Stimulated activated CD4-positive, alpha-beta T cell treated with anti-CD3 and anti-CD28 coated beads, TNF-alpha, amount 100 ng/mL, for 1 hour (primary cell): ENCODE results near the gene RBM5.

ENCODE experiments used
- DNase-seq, 3 donors: peaks; one replicate each; pipeline ENCODE4 v3.0.0-alpha.2; 2020; ENCODE audit warnings: low read depth in 3 of 3, low spot score in 1 of 3

The RBM5 gene

GRCh38 chr3:50121072-50122032, 32.6 kb downstream of the RBM5 start:
- DNase-seq: peak; percentile 16 to 61 (median 39)

DNA sequence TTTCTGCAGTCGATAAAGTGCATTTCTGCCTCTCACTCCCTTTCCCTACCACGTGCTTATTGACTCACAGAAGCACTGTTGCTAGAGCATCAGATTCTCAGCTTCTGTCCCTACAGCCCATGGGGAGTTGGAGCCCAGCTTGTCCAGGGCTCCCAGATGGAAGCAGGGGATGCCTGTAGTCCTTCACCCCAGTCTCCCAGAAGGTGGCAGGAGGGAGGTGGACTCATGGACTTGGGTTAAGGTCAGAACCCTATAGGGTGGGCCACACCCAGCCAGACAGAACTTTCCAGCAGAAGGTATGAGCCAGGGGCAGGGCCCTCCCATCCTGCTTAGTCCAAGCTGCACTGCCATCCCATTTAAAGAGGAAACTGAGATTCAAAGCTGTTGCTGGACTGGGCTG, 33.4 kb downstream of the RBM5 start:
- DNase-seq: no peak

DNA sequence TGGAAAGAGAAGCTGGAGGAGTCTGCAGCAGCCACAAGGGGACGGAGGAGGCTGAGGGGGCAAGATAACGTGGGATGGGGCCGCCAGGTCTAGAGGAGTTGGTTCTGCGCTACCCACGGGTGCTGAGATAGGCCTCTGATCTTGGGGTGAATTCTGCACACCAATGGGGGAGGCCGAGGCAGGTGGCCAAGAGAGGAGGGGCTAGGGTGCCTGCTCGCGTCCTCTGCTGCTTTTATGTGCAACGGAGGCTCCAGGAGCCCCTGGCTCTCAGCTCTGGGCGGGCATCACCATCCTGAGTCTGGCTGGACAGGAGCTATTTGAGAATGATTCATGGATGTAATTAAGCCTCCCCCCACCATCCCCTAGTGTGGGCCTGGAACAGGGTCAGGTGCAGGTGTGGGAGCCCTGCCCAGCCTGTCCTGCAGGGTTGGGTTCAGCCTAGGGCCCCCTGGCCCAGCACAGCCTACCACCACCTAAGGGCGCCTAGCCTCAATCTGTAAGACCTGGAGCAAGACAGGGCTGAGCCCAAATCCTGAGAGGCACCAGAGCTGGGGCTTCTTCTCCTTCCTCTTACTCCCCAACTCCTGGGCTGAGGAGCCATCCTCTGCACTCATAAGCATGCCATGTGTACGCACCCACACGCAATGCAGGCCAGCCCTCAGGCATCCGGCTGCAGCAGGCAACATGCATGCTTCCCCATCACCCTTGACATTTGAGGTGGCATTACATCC, 34.1 kb downstream of the RBM5 start:
- DNase-seq: no peak

GRCh38 chr3:50123394-50124051, 34.8 kb downstream of the RBM5 start:
- DNase-seq: no peak

- no peak for DNase-seq
Observed at GRCh38 chr3:50124052-50124799, 35.5 kb downstream of the RBM5 start.

DNA sequence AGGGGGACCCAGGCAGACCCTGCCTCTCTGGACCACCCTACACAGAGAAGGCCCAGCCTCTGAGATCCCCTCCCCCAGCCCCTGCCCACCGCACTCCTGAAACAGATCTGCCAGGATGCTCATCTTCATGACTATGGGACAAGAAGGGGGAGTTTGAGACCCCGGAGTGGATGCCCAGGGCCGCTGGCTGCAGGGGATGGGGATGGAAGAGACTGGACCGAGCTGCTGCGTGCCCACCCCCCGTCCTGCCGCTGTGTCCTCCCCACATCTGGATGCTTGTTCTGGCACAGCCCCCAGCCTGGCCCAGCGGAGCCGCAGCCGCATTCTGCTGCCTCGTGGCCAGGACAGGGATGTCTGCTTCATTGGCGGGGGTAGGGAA, 36.1 kb downstream of the RBM5 start:
- no peak for DNase-seq

DNA sequence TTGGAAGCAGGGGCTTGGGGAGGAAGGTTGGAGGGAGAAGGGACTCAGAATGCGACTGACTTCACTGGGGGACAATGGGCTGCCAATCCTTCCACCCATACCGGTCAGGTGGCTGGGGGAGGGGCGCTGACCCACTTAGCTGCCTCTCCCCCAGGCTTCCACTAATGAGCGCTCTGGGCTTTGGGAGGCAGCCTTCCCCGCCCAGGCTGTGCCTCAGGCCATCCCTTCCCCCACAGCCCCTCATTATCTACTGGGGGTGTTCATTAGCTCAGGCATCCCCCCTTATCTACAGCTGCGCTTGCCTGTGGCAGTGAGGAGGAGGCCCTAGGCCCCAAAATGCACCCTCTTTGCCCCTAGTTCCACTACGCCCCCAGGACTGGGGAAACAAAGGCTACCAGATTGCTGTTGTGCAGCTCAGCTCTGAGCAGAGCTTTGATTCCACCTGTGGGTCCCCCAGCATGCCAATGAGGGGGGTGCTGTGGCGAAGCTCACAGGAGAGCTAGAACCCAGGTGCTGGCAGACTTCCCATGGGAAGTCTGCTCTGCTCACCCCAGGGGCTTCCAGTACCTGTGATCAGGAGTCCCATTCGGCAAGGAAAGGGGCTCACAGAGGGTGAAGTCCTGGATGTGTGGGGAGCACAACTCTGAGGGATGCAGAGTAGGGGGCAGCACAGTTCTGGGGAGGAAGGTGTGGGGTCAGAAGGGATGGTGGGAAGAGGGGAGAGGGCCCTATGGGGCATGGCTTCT, 37.0 kb downstream of the RBM5 start:
- DNase-seq: no peak

DNA sequence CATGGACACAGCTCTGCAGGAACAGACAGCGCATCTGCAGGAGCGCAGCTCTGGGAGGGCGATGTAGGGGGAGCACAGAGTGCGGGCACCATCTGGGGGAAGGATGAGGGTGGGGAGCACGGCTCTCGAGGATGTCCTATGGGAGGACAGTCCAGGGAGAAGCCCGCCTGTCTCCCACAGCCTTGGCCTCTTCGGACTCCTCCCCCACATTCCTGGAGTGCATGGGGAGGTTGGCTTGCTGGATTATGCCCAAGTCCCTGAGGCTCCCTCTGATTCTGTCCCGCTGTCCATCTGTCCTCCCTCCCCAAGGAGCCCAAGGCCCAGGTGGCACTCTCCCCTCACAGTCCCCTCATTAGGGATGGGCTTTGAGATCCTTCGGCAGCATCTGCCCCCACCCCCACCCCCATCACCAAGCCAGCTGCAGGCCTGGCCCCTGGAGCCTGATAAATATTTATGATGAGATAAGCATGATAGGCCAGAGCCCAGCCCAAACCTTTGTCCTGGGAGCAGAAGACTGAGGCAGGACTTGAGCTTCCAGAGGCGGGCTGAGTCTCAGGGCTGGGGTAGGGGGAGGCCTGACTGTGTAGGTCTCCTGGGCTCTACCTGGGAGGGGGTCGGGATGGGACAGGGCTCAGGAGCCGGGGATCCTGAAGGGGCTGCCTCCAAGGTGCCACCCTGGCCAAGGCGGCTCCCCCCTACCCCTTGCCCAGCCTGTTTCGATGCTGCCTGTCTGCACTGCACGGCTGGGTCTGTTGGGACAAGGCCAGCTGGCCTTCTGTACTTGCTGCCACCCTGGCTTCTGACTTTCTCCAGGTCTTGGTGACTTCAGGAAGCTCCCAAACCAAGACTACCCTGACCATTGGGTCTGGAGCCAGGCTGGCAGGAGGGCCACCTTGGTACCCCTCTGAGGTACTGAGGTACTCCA, 37.8 kb downstream of the RBM5 start:
- no peak for DNase-seq

- no peak for DNase-seq
Observed at GRCh38 chr3:50127251-50127691, 38.6 kb downstream of the RBM5 start.

- DNase-seq: no peak
Observed at GRCh38 chr3:50128001-50128400, 39.3 kb downstream of the RBM5 start.

DNA sequence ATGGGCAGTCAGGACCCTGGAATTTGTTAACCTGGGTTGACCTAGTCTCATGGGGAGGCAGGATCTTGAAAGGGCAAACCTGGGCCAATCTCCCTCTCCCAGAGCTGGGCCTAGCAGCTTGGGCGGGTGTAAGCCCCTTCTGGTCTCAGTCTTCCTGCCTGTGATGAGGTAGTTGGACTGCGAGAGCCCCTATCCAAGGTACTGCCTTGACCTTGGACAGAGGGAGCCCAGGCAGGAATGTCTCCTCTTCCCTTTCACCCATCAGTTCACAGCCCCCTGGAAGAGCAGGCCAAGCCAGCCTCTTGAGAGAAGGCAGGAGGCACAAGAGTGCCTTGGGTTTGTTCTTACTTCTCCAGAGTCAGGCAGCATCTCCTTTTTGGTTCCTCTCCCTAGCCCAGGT, 41.7 kb downstream of the RBM5 start:
- no peak for DNase-seq

DNA sequence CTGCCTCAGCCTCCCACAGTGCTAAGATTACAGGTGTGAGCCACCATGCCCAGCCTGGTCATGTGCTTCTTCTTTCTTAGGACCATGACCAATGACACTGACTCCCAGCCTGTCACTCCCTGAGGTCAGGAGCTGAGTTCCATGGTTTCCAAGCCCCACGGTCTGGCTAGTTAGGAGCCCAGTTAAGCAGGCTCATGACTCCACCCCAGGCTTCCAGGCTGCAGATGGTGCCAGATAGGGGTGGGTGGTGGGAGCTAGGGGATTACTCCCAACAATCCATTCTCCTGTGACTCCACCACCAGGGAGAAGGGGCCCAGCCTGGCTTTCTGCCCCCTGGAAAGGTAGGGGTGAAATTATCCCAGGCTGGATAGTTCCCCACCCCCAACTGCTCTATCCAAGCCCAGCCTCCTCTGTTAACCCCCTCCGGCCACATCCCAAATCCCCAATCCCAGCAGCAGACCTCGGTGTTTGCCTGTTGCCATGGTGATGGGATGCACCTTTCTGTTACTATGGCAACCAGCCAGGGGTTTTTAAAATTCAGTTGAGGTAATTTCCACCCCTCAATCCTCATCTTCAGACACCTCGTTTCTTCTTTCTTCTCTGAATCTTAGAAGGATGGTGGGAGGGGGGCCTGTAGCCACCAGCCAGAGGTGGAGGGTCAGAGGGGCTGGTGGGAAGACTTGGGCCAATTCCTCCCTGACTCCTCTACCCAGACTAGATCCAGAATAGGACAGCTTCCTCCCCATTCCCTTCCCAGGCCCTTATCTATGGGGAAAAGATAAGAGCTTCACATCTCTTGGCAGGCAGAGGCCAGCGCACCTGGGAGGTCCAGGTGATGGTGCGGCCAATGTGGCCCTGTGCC, 43.9 kb downstream of the RBM5 start:
- DNase-seq: no peak

GRCh38 chr3:50133283-50133615, 44.5 kb downstream of the RBM5 start:
- no peak for DNase-seq

GRCh38 chr3:50134367-50134766, 45.6 kb downstream of the RBM5 start:
- DNase-seq: no peak

DNA sequence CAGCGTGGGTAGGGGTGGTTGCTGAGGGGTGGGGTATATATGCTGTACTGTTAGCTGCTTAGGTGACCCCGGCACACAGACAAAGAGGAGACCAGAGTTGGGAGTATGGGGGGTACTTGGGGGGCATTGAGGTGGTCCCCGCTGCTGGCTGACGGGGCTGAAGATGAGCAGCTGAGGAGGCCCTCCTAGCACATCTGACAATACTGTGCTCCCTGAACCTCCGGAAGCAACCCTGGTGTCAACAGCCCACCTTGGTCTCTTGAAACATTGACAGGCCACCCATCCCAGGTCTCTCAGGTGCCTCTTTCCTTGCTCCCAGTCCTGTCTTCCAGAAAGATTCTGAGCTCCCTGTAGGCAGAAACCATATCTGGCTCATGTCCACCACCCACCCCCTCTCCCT, 47.2 kb downstream of the RBM5 start:
- no peak for DNase-seq

DNA sequence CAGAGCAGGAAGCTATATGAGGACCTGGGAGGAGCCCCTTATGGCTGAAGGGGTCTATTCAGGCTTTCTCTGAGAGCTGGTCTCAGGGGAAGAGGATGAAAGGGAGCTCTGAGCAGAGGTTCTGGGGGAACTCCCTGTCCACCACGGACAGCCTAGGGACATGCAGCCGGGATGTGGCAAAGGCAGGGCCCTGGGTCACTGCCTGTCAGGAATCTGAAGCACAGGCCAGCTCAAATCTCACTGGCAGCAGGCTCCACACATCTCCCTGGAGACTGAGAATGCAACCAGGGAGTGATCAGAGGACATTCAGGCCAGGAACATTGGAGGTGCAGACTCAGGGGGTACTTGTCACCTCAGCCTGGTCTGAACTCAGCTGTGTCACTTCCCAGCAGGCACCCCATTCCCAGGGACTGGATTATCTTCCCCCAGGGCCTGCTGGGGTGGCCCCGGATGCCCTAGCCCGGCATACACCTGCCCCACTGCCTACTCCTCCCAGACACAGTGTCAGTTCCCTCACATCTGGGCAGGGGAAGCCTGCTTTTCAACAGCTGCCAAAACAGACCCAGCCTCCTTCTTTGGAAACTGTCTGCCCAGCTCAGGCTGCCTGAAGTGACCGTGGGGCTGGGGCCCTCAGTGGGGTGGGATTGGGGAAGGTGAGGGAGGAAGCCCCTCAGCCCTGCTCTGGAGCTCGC, 48.1 kb downstream of the RBM5 start:
- DNase-seq: no peak

- no peak for DNase-seq
Observed at GRCh38 chr3:50137531-50137930, 48.8 kb downstream of the RBM5 start.
